A549 (cell line): ENCODE data around the gene GNL2. TPM values are rescaled to one million over a fixed set of nuclear protein-coding genes. Genes with fewer than 3 reads are reported as not detected.

Source experiments
- ATAC-seq, 2 experiments: fragments of 200-7000 bp in 1 of 2; fragments of >200 bp in 1 of 2; cut with Nextera tagmentation in 1 of 2; cut with Tn5 transposase in 1 of 2; 3 replicates each; pipeline versions ENCODE4 v1.8.0 to v1.9.1; 2018 to 2020; ENCODE audit warnings: mild to moderate bottlenecking in 1 of 2, moderate library complexity in 1 of 2
- CTCF ChIA-PET: fragments of 300-600 bp; sonication (Branson Sonifier 250); formaldehyde crosslinking; extraction: SDS; loops from one replicate; lab custom pipeline; 2021; ENCODE audit warnings: antibody characterized with exemption, inconsistent platforms; lab: Yijun Ruan, JAX
- POLR2A ChIA-PET: fragments of 350-600 bp; formaldehyde crosslinking; extraction: SDS; loops from one replicate; lab custom pipeline; 2021; ENCODE audit warnings: antibody characterized with exemption, inconsistent platforms; lab: Yijun Ruan, JAX
- DNase-seq, 2 experiments: peaks; one replicate each; pipeline versions ENCODE4 v3.0.0 to v3.0.0-alpha.2; 2011 to 2016; ENCODE audit warnings: low read depth in 1 of 2, low spot score in 1 of 2
- FAIRE-seq: peaks from 2 replicates; lab custom pipeline; 2011; peaks lifted over from hg19 to GRCh38; lab: Jason Lieb, UNC
- H3K27ac ChIP-seq, 2 experiments: fragments of >200 bp; sonication (Bioruptor Twin); formaldehyde crosslinking; 3 replicates each; pipeline ENCODE4 v1.5.1; 2016 to 2017
- H3K4me1 ChIP-seq: fragments of >200 bp; sonication (Bioruptor Twin); formaldehyde crosslinking; 3 replicates; pipeline ENCODE4 v1.6.1; 2016
- H3K4me2 ChIP-seq: fragments of >200 bp; sonication (Bioruptor Twin); formaldehyde crosslinking; 3 replicates; pipeline ENCODE4 v1.6.1; 2016
- H3K4me3 ChIP-seq: fragments of >200 bp; sonication (Bioruptor Twin); formaldehyde crosslinking; 3 replicates; pipeline ENCODE4 v1.5.1; 2016
- H3K9me3 ChIP-seq: fragments of >200 bp; sonication (Bioruptor Twin); formaldehyde crosslinking; 3 replicates; pipeline ENCODE4 v1.6.1; 2016
- ATOH8 ChIP-seq: fragments of 250-450 bp; sonication (Bioruptor Pico); IDR thresholded peaks from 2 replicates; pipeline ENCODE4 v1.5.0; 2020; ENCODE audit warnings: low read depth, mild to moderate bottlenecking, moderate library complexity
- BCL3 ChIP-seq: fragments of >200 bp; sonication (Bioruptor Twin); formaldehyde crosslinking; IDR thresholded peaks from 3 replicates; pipeline ENCODE4 v1.6.1; 2016
- CBX2 ChIP-seq: fragments of 200-600 bp; sonication (generic); IDR thresholded peaks from 2 replicates; pipeline ENCODE4 v1.6.1; 2016; ENCODE audit warnings: low read depth, mild to moderate bottlenecking, borderline replicate concordance
- CBX8 ChIP-seq: fragments of 200-600 bp; sonication (generic); IDR thresholded peaks from 2 replicates; pipeline ENCODE4 v1.6.1; 2016
- CEBPB ChIP-seq, 2 experiments: fragments of >200 bp in 1 of 2; sonication (Bioruptor Twin) in 1 of 2; formaldehyde crosslinking in 1 of 2; IDR thresholded peaks; 2 replicates each; pipeline ENCODE4 v1.6.1; 2012 to 2016
- CHD4 ChIP-seq: fragments of 200-600 bp; sonication (generic); IDR thresholded peaks from 2 replicates; pipeline ENCODE4 v1.6.1; 2016; ENCODE audit warnings: antibody characterized with exemption, mild to moderate bottlenecking, borderline replicate concordance
- E2F6 ChIP-seq: IDR thresholded peaks from 2 replicates; pipeline ENCODE4 v1.6.1; 2012; ENCODE audit warnings: low read depth, borderline replicate concordance
- EHF ChIP-seq: fragments of 250-450 bp; sonication (Bioruptor Pico); IDR thresholded peaks from 2 replicates; pipeline ENCODE4 v1.5.0; 2020; ENCODE audit warnings: mild to moderate bottlenecking
- EP300 ChIP-seq, 2 experiments: fragments of >200 bp; sonication (Bioruptor Twin); formaldehyde crosslinking; IDR thresholded peaks; 2 replicates in 1 of 2; 3 replicates in 1 of 2; pipeline ENCODE4 v1.6.1; 2016 to 2017
- ESRRA ChIP-seq: fragments of 150-350 bp; IDR thresholded peaks from 2 replicates; pipeline ENCODE4 v1.6.1; 2014; ENCODE audit warnings: mild to moderate bottlenecking, low read length, borderline replicate concordance
- FOSL2 ChIP-seq, 2 experiments: fragments of 450-650 bp in 1 of 2; fragments of >200 bp in 1 of 2; sonication (Bioruptor Twin) in 1 of 2; formaldehyde crosslinking; IDR thresholded peaks; 2 replicates each; pipeline versions ENCODE4 v1.5.0 to v1.6.1; 2016 to 2020; ENCODE audit warnings: mild to moderate bottlenecking in 1 of 2, moderate library complexity in 1 of 2
- FOXS1 ChIP-seq: fragments of 250-450 bp; sonication (Bioruptor Pico); IDR thresholded peaks from 2 replicates; pipeline ENCODE4 v1.5.0; 2020; ENCODE audit warnings: mild to moderate bottlenecking, moderate library complexity
- HDAC2 ChIP-seq: fragments of 200-600 bp; sonication (generic); IDR thresholded peaks from 2 replicates; pipeline ENCODE4 v1.6.1; 2016
- HES2 ChIP-seq: fragments of >200 bp; sonication (Bioruptor Twin); formaldehyde crosslinking; IDR thresholded peaks from 2 replicates; pipeline ENCODE4 v1.6.1; 2016
- HOXB5 ChIP-seq: fragments of 250-450 bp; sonication (Bioruptor Pico); IDR thresholded peaks from 2 replicates; pipeline ENCODE4 v1.5.0; 2020; ENCODE audit warnings: mild to moderate bottlenecking, moderate library complexity
- JUN ChIP-seq, 2 experiments: fragments of >200 bp; sonication (Bioruptor Twin); formaldehyde crosslinking; IDR thresholded peaks; 2 replicates in 1 of 2; 3 replicates in 1 of 2; pipeline ENCODE4 v1.6.1; 2016 to 2017
- JUNB ChIP-seq: fragments of >200 bp; sonication (Bioruptor Twin); formaldehyde crosslinking; IDR thresholded peaks from 2 replicates; pipeline ENCODE4 v1.6.1; 2016
- MAFK ChIP-seq: fragments of 450-650 bp; IDR thresholded peaks from 2 replicates; pipeline ENCODE4 v1.6.1; 2014; ENCODE audit not compliant: partially characterized antibody
- MAX ChIP-seq: IDR thresholded peaks from 2 replicates; pipeline ENCODE4 v1.6.1; 2012
- NFE2L2 ChIP-seq: fragments of 150-350 bp; conservative IDR thresholded peaks from 2 replicates; pipeline ENCODE4 v1.6.1; 2014; ENCODE audit warnings: low read length
- PHF8 ChIP-seq: fragments of 200-600 bp; sonication (generic); IDR thresholded peaks from 2 replicates; pipeline ENCODE4 v1.6.1; 2016; ENCODE audit warnings: low read depth, mild to moderate bottlenecking, antibody characterized with exemption, moderate library complexity, borderline replicate concordance
- POLR2AphosphoS2 ChIP-seq: conservative IDR thresholded peaks from 2 replicates; pipeline ENCODE4 v1.6.1; 2012; ENCODE audit warnings: low read length, improper control_type of control experiment, inconsistent platforms
- RAD21 ChIP-seq, 2 experiments: fragments of >200 bp in 1 of 2; sonication (Bioruptor Twin) in 1 of 2; formaldehyde crosslinking in 1 of 2; IDR thresholded peaks in 1 of 2; conservative IDR thresholded peaks in 1 of 2; 2 replicates in 1 of 2; 3 replicates in 1 of 2; pipeline ENCODE4 v1.6.1; 2012 to 2018; ENCODE audit warnings: inconsistent platforms in 1 of 2
- RNF2 ChIP-seq: fragments of 200-600 bp; sonication (generic); IDR thresholded peaks from 2 replicates; pipeline ENCODE4 v1.6.1; 2016; ENCODE audit warnings: low read depth, mild to moderate bottlenecking, antibody characterized with exemption, moderate library complexity, borderline replicate concordance
- ZNF302 ChIP-seq: fragments of 250-450 bp; sonication (Bioruptor Pico); IDR thresholded peaks from 2 replicates; pipeline ENCODE4 v1.9.0; 2021; ENCODE audit warnings: inconsistent platforms, mild to moderate bottlenecking, moderate library complexity
- WGBS: methylation state at CpG from one replicate; pipeline ENCODE4 v1.1.6; 2017; ENCODE audit errors: missing lambda C conversion rate; 5-methylcytosine and 5-hydroxymethylcytosine counted together
- polyA plus RNA-seq, 4 experiments: library from polyadenylated mRNA; depleted of rRNA in 3 of 4; stranded (reverse); fragments of >200 nt; fragmentation: RNase III in 1 of 4; extraction: RNeasy Plus Mini Kit Qiagen cat#74134 plus additional on column Dnase treatment in 1 of 4; gene quantifications; 2 replicates in 3 of 4; 3 replicates in 1 of 4; pipeline ENCODE4 v1.2.3, GENCODE V29; 2011 to 2017

GNL2 gene
- polyA plus RNA-seq, 2 of the 4 experiments (the other 2 are of a cell fraction): 50.1 to 69.2 TPM

GRCh38 chr1:37621326-37621870 is 25.7 kb upstream of the GNL2 start:
- no peak for DNase-seq
- Histone ChIP-seq H3K27ac (no peak overlapping the region), H3K4me2 (no peak overlapping the region), H3K4me1 (no peaks in the 10 kb centered on the region), H3K9me3 (no peaks in the 10 kb centered on the region), H3K4me3 (no peak overlapping the region)
- WGBS: 22% methylated on average over 10 of the region's 10 CpGs
- FAIRE-seq: no peak
- no peak for ATAC-seq
- CTCF ChIA-PET: interaction anchor here (0.6 to 1.6 kb wide), 2 partner anchors 13 to 1477 kb away, joined by 3 to 6 read pairs; no protein-coding TSS in a partner anchor
- POLR2A ChIA-PET: no interaction called here
- TF ChIP-seq CBX2: no peak
- no peak for TF ChIP-seq E2F6
- no peak for TF ChIP-seq MAX

- no peak for ATAC-seq
- CTCF ChIA-PET: interaction anchor here (1.6 kb wide), 1 partner anchor 12 kb away, joined by 6 read pairs; no protein-coding TSS in a partner anchor
- no peak for FAIRE-seq
- H3K4me1 ChIP-seq: no peaks in the 10 kb centered on the region
- no peaks in the 10 kb centered on the region for H3K9me3 ChIP-seq
- 3% methylated on average over 6 of the region's 6 CpGs for WGBS
- H3K4me3 ChIP-seq: no peak overlapping the region
- TF ChIP-seq RNF2 (no peak), FOSL2 (IDR thresholded peaks at IDR 0.05) (no peak), FOSL2 (CRISPR knock-in tag; IDR thresholded peaks at IDR 0.05) (peak; percentile 33; the same call in 1 of the 2 replicates), CHD4 (no peak)
- TF ChIP-seq, all 56 proteins: peak for 1
- H3K4me2 ChIP-seq: no peak overlapping the region
- POLR2A ChIA-PET: no interaction called here
- no peak overlapping the region for H3K27ac ChIP-seq
- no peak for DNase-seq
Measured at GRCh38 chr1:37620707-37621106, 25.0 kb upstream of the GNL2 start.

GRCh38 chr1:37616330-37616729 is 20.6 kb upstream of the GNL2 start:
- CTCF ChIA-PET: interaction anchor here (3.7 kb wide), 1 partner anchor 13 kb away, joined by 26 read pairs; no protein-coding TSS in a partner anchor
- Histone ChIP-seq H3K4me2 (no peak overlapping the region), H3K4me1 (no peaks in the 10 kb centered on the region), H3K4me3 (no peak overlapping the region), H3K27ac (no peak overlapping the region), H3K9me3 (no peaks in the 10 kb centered on the region)
- DNase-seq (no peak), FAIRE-seq (no peak), ATAC-seq (peak in 1 of 2 experiments; percentile 31; a peak in 1 of 6 replicates)
- TF ChIP-seq ATOH8 (CRISPR knock-in tag) (no peak), EHF (CRISPR knock-in tag) (no peak), FOXS1 (CRISPR knock-in tag) (no peak), ZNF302 (CRISPR knock-in tag) (no peak), JUN (IDR thresholded peaks at IDR 0.05) (no peak), RAD21 (conservative IDR thresholded peaks at IDR 0.05 in 1 of 2, IDR thresholded peaks at IDR 0.05 in 1 of 2) (no peak), CBX8 (no peak), JUNB (no peak), PHF8 (no peak), MAFK (no peak), HDAC2 (no peak), POLR2AphosphoS2 (no peak), CEBPB (IDR thresholded peaks at IDR 0.05) (no peak), BCL3 (no peak), NFE2L2 (no peak), HOXB5 (CRISPR knock-in tag) (no peak), HES2 (no peak), ESRRA (no peak), EP300 (IDR thresholded peaks at IDR 0.05) (no peak)
- POLR2A ChIA-PET: no interaction called here
- WGBS: 53% methylated on average over 11 of the region's 14 CpGs
